Measurements from ENCODE around the gene ZAR1L. TPM values are rescaled to one million over a fixed set of nuclear protein-coding genes. Genes with fewer than 3 reads are reported as not detected.

Gene ZAR1L
- total RNA-seq, 1 experiment from 2014 or later, result not detected

DNA sequence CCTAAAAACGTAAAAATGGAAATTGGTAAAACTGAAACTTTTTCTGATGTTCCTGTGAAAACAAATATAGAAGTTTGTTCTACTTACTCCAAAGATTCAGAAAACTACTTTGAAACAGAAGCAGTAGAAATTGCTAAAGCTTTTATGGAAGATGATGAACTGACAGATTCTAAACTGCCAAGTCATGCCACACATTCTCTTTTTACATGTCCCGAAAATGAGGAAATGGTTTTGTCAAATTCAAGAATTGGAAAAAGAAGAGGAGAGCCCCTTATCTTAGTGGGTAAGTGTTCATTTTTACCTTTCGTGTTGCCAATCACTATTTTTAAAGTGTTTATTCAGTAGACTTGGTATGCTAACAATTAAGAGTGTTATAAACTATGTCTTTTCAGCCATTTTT is 25.8 kb upstream of the ZAR1L start:
- intact Hi-C loops (cut with micrococcal nuclease; ENCODE audit: unreplicated experiment) (no loop called here), in situ Hi-C loops (cut with HindIII; ENCODE audit: low pct_unique_long_range_greater_than_20kb, low sequenced_read_pairs) (no loop called here)
- no peak overlapping the region for H3K4me3 ChIP-seq (ENCODE audit: low read depth in 2 of 2, low read length in 2 of 2)
- ATAC-seq, result no peak
- H3K27ac ChIP-seq (ENCODE audit: low read length), result no peak overlapping the region
- CTCF ChIA-PET, result no interaction called here
- peaks cover 3% of the 10 kb centered on the region; the same call in 1 of the 2 replicates for H3K36me3 ChIP-seq (ENCODE audit: control insufficient read depth, insufficient read depth, low read length)
- POLR2A ChIA-PET, result no interaction called here
- no peaks in the 10 kb centered on the region for H3K27me3 ChIP-seq (ENCODE audit: control insufficient read depth, insufficient read depth, low read length)
- no TSS peak for BruUV-seq (replicated peaks)
- H3K9me3 ChIP-seq (ENCODE audit: control insufficient read depth, insufficient read depth, low read depth, low read length), result no peaks in the 10 kb centered on the region
- no peaks in the 10 kb centered on the region for H3K4me1 ChIP-seq (ENCODE audit: control insufficient read depth, insufficient read depth, low read length)
- TF ChIP-seq POLR2AphosphoS5 (IDR thresholded peaks at IDR 0.05; ENCODE audit: low read depth, low read length) (no peak), SIN3A (IDR thresholded peaks at IDR 0.05; ENCODE audit: borderline replicate concordance, insufficient read depth, low read depth, low read length) (no peak), TCF7L2 (IDR thresholded peaks at IDR 0.05; ENCODE audit: low read depth, low read length) (no peak)
- TF ChIP-seq, protein P1, sequence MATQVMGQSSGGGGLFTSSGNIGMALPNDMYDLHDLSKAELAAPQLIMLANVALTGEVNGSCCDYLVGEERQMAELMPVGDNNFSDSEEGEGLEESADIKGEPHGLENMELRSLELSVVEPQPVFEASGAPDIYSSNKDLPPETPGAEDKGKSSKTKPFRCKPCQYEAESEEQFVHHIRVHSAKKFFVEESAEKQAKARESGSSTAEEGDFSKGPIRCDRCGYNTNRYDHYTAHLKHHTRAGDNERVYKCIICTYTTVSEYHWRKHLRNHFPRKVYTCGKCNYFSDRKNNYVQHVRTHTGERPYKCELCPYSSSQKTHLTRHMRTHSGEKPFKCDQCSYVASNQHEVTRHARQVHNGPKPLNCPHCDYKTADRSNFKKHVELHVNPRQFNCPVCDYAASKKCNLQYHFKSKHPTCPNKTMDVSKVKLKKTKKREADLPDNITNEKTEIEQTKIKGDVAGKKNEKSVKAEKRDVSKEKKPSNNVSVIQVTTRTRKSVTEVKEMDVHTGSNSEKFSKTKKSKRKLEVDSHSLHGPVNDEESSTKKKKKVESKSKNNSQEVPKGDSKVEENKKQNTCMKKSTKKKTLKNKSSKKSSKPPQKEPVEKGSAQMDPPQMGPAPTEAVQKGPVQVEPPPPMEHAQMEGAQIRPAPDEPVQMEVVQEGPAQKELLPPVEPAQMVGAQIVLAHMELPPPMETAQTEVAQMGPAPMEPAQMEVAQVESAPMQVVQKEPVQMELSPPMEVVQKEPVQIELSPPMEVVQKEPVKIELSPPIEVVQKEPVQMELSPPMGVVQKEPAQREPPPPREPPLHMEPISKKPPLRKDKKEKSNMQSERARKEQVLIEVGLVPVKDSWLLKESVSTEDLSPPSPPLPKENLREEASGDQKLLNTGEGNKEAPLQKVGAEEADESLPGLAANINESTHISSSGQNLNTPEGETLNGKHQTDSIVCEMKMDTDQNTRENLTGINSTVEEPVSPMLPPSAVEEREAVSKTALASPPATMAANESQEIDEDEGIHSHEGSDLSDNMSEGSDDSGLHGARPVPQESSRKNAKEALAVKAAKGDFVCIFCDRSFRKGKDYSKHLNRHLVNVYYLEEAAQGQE (IDR thresholded peaks at IDR 0.05; ENCODE audit: insufficient read depth in 1 of 2, low read depth in 2 of 2, low read length in 1 of 2), result no peak
- TF ChIP-seq, protein P2, sequence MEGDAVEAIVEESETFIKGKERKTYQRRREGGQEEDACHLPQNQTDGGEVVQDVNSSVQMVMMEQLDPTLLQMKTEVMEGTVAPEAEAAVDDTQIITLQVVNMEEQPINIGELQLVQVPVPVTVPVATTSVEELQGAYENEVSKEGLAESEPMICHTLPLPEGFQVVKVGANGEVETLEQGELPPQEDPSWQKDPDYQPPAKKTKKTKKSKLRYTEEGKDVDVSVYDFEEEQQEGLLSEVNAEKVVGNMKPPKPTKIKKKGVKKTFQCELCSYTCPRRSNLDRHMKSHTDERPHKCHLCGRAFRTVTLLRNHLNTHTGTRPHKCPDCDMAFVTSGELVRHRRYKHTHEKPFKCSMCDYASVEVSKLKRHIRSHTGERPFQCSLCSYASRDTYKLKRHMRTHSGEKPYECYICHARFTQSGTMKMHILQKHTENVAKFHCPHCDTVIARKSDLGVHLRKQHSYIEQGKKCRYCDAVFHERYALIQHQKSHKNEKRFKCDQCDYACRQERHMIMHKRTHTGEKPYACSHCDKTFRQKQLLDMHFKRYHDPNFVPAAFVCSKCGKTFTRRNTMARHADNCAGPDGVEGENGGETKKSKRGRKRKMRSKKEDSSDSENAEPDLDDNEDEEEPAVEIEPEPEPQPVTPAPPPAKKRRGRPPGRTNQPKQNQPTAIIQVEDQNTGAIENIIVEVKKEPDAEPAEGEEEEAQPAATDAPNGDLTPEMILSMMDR (IDR thresholded peaks at IDR 0.05), result no peak
- DNase-seq (ENCODE audit: low read depth, low spot score), result no peak

DNA sequence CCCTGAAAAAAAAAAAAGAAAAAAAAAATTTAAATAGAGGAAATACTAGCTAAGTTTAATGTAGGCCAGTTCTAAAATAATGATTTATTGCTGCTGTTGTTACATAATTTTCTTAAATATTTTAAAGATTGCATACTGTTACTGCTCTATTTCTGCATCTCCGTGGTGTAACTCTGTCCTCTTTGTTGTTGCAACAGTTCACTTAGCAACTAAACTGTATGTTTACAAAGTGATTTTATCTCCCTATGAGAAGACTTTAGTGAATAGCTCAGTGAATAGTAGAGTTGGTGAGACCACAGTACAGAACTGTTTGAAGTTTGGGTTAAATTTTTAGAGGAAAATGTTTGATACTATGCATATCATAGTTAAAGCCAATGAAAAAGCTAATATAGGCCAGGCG is 19.5 kb upstream of the ZAR1L start:
- DNase-seq (ENCODE audit: low read depth, low spot score) (no peak), ATAC-seq (no peak)
- TF ChIP-seq, protein P1 (IDR thresholded peaks at IDR 0.05; ENCODE audit: insufficient read depth in 1 of 2, low read depth in 2 of 2, low read length in 1 of 2), result no peak
- TF ChIP-seq, protein P2 (IDR thresholded peaks at IDR 0.05), result no peak
- no peak for TF ChIP-seq TCF7L2 (IDR thresholded peaks at IDR 0.05; ENCODE audit: low read depth, low read length)
- Histone ChIP-seq H3K27ac (ENCODE audit: low read length) (no peak overlapping the region), H3K4me3 (ENCODE audit: low read depth in 2 of 2, low read length in 2 of 2) (no peak overlapping the region), H3K9me3 (ENCODE audit: control insufficient read depth, insufficient read depth, low read depth, low read length) (no peaks in the 10 kb centered on the region), H3K27me3 (ENCODE audit: control insufficient read depth, insufficient read depth, low read length) (no peaks in the 10 kb centered on the region), H3K4me1 (ENCODE audit: control insufficient read depth, insufficient read depth, low read length) (no peaks in the 10 kb centered on the region), H3K36me3 (ENCODE audit: control insufficient read depth, insufficient read depth, low read length) (peaks cover 3% of the 10 kb centered on the region; the same call in 1 of the 2 replicates)
- intact Hi-C loops (cut with micrococcal nuclease; ENCODE audit: unreplicated experiment) (no loop called here), in situ Hi-C loops (cut with HindIII; ENCODE audit: low pct_unique_long_range_greater_than_20kb, low sequenced_read_pairs) (no loop called here)
- CTCF ChIA-PET, result no interaction called here
- BruUV-seq (replicated peaks), result no TSS peak
- POLR2A ChIA-PET, result no interaction called here

All from Panc1 (cell line).